Tibial nerve (tissue), 4 donors: ENCODE measurements around the gene ERF.

ENCODE experiments used
- CTCF ChIP-seq, 5 experiments: fragments of 200-600 bp in 3 of 5; fragments of 450-650 bp in 2 of 5; sonication (generic) in 3 of 5; IDR thresholded peaks; one replicate each; pipeline ENCODE4 v1.5.1; 2016 to 2019; ENCODE audit warnings: antibody characterized with exemption in 5 of 5, mild to moderate bottlenecking in 3 of 5, moderate library complexity in 2 of 5
- EP300 ChIP-seq, 2 donors: sonication (generic); formaldehyde crosslinking; IDR thresholded peaks; one replicate each; pipeline ENCODE4 v1.6.1; 2017; ENCODE audit warnings: antibody characterized with exemption in 2 of 2, mild to moderate bottlenecking in 1 of 2
- POLR2A ChIP-seq, 2 donors: fragments of 450-650 bp; IDR thresholded peaks; one replicate each; pipeline ENCODE4 v1.6.1; 2017; ENCODE audit warnings: antibody characterized with exemption in 2 of 2, mild to moderate bottlenecking in 2 of 2, moderate library complexity in 2 of 2

GRCh38 chr19:42278452-42279154, 23.7 kb upstream of the ERF start:
- TF ChIP-seq CTCF (IDR thresholded peaks at IDR 0.05) (no peak), EP300 (IDR thresholded peaks at IDR 0.05) (no peak), POLR2A (IDR thresholded peaks at IDR 0.05) (no peak)
